Activated CD4-positive, alpha-beta T cell treated with anti-CD3 and anti-CD28 coated beads, Interleukin-2, Interleukin-4, amounts not matched to agents 100 ng/mL and 50 ng/mL, durations not matched to agents 16 hours and 8 hours (primary cell): ENCODE data around the gene NEUROG2.
"Not testable (repeated sequence)": the region's sequence is repeated elsewhere in the genome, so short reads cannot be mapped to it uniquely, and the experiment has no call there.

ENCODE experiments used
- DNase-seq: peaks from one replicate; pipeline ENCODE4 v3.0.0-alpha.2; 2020; ENCODE audit warnings: low spot score

The NEUROG2 gene

GRCh38 chr4:112490808-112491207 lies 25.2 kb downstream of the NEUROG2 start:
- DNase-seq: not testable (repeated sequence)

GRCh38 chr4:112485930-112486329 lies 30.1 kb downstream of the NEUROG2 start:
- no peak for DNase-seq

- DNase-seq: no peak
These were observed 42.0 kb downstream of the NEUROG2 start for GRCh38 chr4:112473985-112474384.

- no peak for DNase-seq
These were observed 43.7 kb downstream of the NEUROG2 start for GRCh38 chr4:112472318-112472717.
